HEK293 (cell line): Measurements from ENCODE around the gene KRT20.

ENCODE experiments used
- AEBP2 ChIP-seq: fragments of 450-650 bp; formaldehyde crosslinking; IDR thresholded peaks from 2 replicates; pipeline ENCODE4 v1.5.1; 2016; ENCODE audit warnings: missing biosample characterization, missing genetic modification characterization, borderline replicate concordance
- BCL11B ChIP-seq: fragments of 450-650 bp; formaldehyde crosslinking; IDR thresholded peaks from 2 replicates; pipeline ENCODE4 v1.5.1; 2016; ENCODE audit warnings: low read depth, missing biosample characterization, missing genetic modification characterization
- GLI4 ChIP-seq: fragments of 450-650 bp; formaldehyde crosslinking; IDR thresholded peaks from 2 replicates; pipeline ENCODE4 v1.5.1; 2016; ENCODE audit warnings: missing biosample characterization, missing genetic modification characterization
- HIC1 ChIP-seq: fragments of 450-650 bp; formaldehyde crosslinking; IDR thresholded peaks from 2 replicates; pipeline ENCODE4 v1.5.1; 2016; ENCODE audit warnings: missing biosample characterization, missing genetic modification characterization
- KLF10 ChIP-seq: fragments of 450-650 bp; IDR thresholded peaks from 2 replicates; pipeline ENCODE4 v1.5.1; 2018; ENCODE audit warnings: missing biosample characterization, mild to moderate bottlenecking, missing genetic modification characterization
- KLF16 ChIP-seq: fragments of 450-650 bp; formaldehyde crosslinking; IDR thresholded peaks from 2 replicates; pipeline ENCODE4 v1.5.1; 2017; ENCODE audit warnings: missing biosample characterization, missing genetic modification characterization
- KLF9 ChIP-seq: fragments of 450-650 bp; formaldehyde crosslinking; IDR thresholded peaks from 2 replicates; pipeline ENCODE4 v1.5.1; 2016; ENCODE audit warnings: missing biosample characterization, missing genetic modification characterization, low read depth
- PRDM1 ChIP-seq: fragments of 450-650 bp; formaldehyde crosslinking; IDR thresholded peaks from 2 replicates; pipeline ENCODE4; 2016; ENCODE audit warnings: missing biosample characterization, missing genetic modification characterization
- PRDM4 ChIP-seq: fragments of 450-650 bp; formaldehyde crosslinking; IDR thresholded peaks from 2 replicates; pipeline ENCODE4 v1.5.1; 2017; ENCODE audit warnings: missing biosample characterization, missing genetic modification characterization
- YY2 ChIP-seq: fragments of 450-650 bp; formaldehyde crosslinking; IDR thresholded peaks from 2 replicates; pipeline ENCODE4 v1.5.1; 2016; ENCODE audit warnings: missing biosample characterization, missing genetic modification characterization
- ZBTB48 ChIP-seq: fragments of 450-650 bp; formaldehyde crosslinking; IDR thresholded peaks from 2 replicates; pipeline ENCODE4 v1.5.1; 2016; ENCODE audit warnings: missing biosample characterization, missing genetic modification characterization
- ZFHX2 ChIP-seq: fragments of 450-650 bp; formaldehyde crosslinking; conservative IDR thresholded peaks from 2 replicates; pipeline ENCODE4 v1.5.1; 2016; ENCODE audit warnings: missing biosample characterization, missing genetic modification characterization
- ZNF10 ChIP-seq: fragments of 450-650 bp; formaldehyde crosslinking; IDR thresholded peaks from 2 replicates; pipeline ENCODE4 v1.5.1; 2017; ENCODE audit warnings: missing biosample characterization, missing genetic modification characterization
- ZNF132 ChIP-seq: fragments of 450-650 bp; formaldehyde crosslinking; IDR thresholded peaks from 2 replicates; pipeline ENCODE4 v1.5.1; 2017; ENCODE audit warnings: missing biosample characterization, missing genetic modification characterization, borderline replicate concordance
- ZNF133 ChIP-seq: fragments of 450-650 bp; formaldehyde crosslinking; IDR thresholded peaks from 2 replicates; pipeline ENCODE4 v1.5.1; 2016; ENCODE audit warnings: missing biosample characterization, missing genetic modification characterization
- ZNF174 ChIP-seq: fragments of 450-650 bp; formaldehyde crosslinking; IDR thresholded peaks from 2 replicates; pipeline ENCODE4 v1.5.0; 2017; ENCODE audit warnings: missing biosample characterization, mild to moderate bottlenecking, missing genetic modification characterization
- ZNF202 ChIP-seq: fragments of 450-650 bp; formaldehyde crosslinking; IDR thresholded peaks from 2 replicates; pipeline ENCODE4 v1.5.1; 2016; ENCODE audit warnings: missing biosample characterization, missing genetic modification characterization, borderline replicate concordance
- ZNF239 ChIP-seq: fragments of 450-650 bp; formaldehyde crosslinking; IDR thresholded peaks from 2 replicates; pipeline ENCODE4 v1.5.1; 2016; ENCODE audit warnings: missing biosample characterization, missing genetic modification characterization
- ZNF366 ChIP-seq: fragments of 450-650 bp; formaldehyde crosslinking; conservative IDR thresholded peaks from 2 replicates; pipeline ENCODE4 v1.5.1; 2016; ENCODE audit warnings: missing biosample characterization, missing genetic modification characterization
- ZNF394 ChIP-seq: fragments of 450-650 bp; formaldehyde crosslinking; IDR thresholded peaks from 2 replicates; pipeline ENCODE4 v1.5.1; 2016; ENCODE audit warnings: missing biosample characterization, missing genetic modification characterization, mild to moderate bottlenecking, moderate library complexity, borderline replicate concordance
- ZNF398 ChIP-seq: fragments of 450-650 bp; formaldehyde crosslinking; IDR thresholded peaks from 2 replicates; pipeline ENCODE4 v1.5.1; 2017; ENCODE audit warnings: missing biosample characterization, missing genetic modification characterization
- ZNF514 ChIP-seq: fragments of 450-650 bp; formaldehyde crosslinking; IDR thresholded peaks from 2 replicates; pipeline ENCODE4 v1.5.1; 2016; ENCODE audit warnings: missing biosample characterization, missing genetic modification characterization
- ZNF580 ChIP-seq: fragments of 450-650 bp; formaldehyde crosslinking; IDR thresholded peaks from 2 replicates; pipeline ENCODE4 v1.5.1; 2016; ENCODE audit warnings: missing biosample characterization, missing genetic modification characterization
- ZNF600 ChIP-seq: fragments of 450-650 bp; formaldehyde crosslinking; IDR thresholded peaks from 2 replicates; pipeline ENCODE4 v1.5.1; 2016; ENCODE audit warnings: missing biosample characterization, missing genetic modification characterization
- ZNF621 ChIP-seq: fragments of 450-650 bp; formaldehyde crosslinking; IDR thresholded peaks from 2 replicates; pipeline ENCODE4 v1.5.1; 2017; ENCODE audit warnings: missing biosample characterization, missing genetic modification characterization
- ZNF658 ChIP-seq: fragments of 450-650 bp; formaldehyde crosslinking; IDR thresholded peaks from 2 replicates; pipeline ENCODE4; 2016; ENCODE audit warnings: missing biosample characterization, missing genetic modification characterization
- ZNF830 ChIP-seq: fragments of 450-650 bp; IDR thresholded peaks from 2 replicates; pipeline ENCODE4 v1.5.0; 2018; ENCODE audit warnings: missing biosample characterization, missing genetic modification characterization, low read depth, mild to moderate bottlenecking, moderate library complexity
- ZNF843 ChIP-seq: fragments of 450-650 bp; formaldehyde crosslinking; IDR thresholded peaks from 2 replicates; pipeline ENCODE4 v1.5.1; 2016; ENCODE audit warnings: missing biosample characterization, missing genetic modification characterization
- ZSCAN18 ChIP-seq: fragments of 450-650 bp; formaldehyde crosslinking; IDR thresholded peaks from 2 replicates; pipeline ENCODE4 v1.5.1; 2016; ENCODE audit warnings: missing biosample characterization, missing genetic modification characterization
- ZXDB ChIP-seq: fragments of 450-650 bp; formaldehyde crosslinking; IDR thresholded peaks from 2 replicates; pipeline ENCODE4 v1.5.1; 2016; ENCODE audit warnings: missing biosample characterization, missing genetic modification characterization

Gene KRT20

GRCh38 chr17:40827746-40828453, 57.1 kb downstream of the KRT20 start (continued):
- TF ChIP-seq HIC1 (no peak), ZNF133 (tag by site-specific recombination) (no peak), KLF10 (tag by site-specific recombination) (no peak; the same call in 1 of the 2 replicates), ZNF239 (tag by site-specific recombination) (no peak), PRDM1 (peak; percentile 96), ZNF394 (peak; percentile 74; the same call in 1 of the 2 replicates), ZNF174 (tag by site-specific recombination) (no peak), GLI4 (tag by site-specific recombination) (no peak), ZNF398 (tag by site-specific recombination) (no peak; the same call in 1 of the 2 replicates), ZXDB (tag by site-specific recombination) (peak; percentile 77), ZNF830 (tag by site-specific recombination) (no peak), KLF16 (tag by site-specific recombination) (no peak), BCL11B (tag by site-specific recombination) (no peak), AEBP2 (tag by site-specific recombination) (no peak), KLF9 (tag by site-specific recombination) (no peak), ZNF132 (no peak), ZFHX2 (no peak), ZBTB48 (tag by site-specific recombination) (no peak), ZSCAN18 (tag by site-specific recombination) (no peak), ZNF514 (tag by site-specific recombination) (no peak), ZNF580 (tag by site-specific recombination) (0 out of 2 replicates have a peak, but pooled peaks have one; percentile 42), ZNF621 (no peak), ZNF202 (tag by site-specific recombination) (no peak), ZNF600 (tag by site-specific recombination) (peak; percentile 92), ZNF843 (tag by site-specific recombination) (peak; percentile 94), ZNF366 (tag by site-specific recombination) (peak; percentile 75), YY2 (tag by site-specific recombination) (peak; percentile 31; the same call in 1 of the 2 replicates), ZNF658 (tag by site-specific recombination) (no peak), ZNF10 (tag by site-specific recombination) (peak; percentile 86), PRDM4 (tag by site-specific recombination) (peak; percentile 95)
